ENCODE measurements around the gene KDM3A.

Gene KDM3A

GRCh38 chr2:86440631-86441391, at the start of gene KDM3A:
Gene KDM3A (plus strand): TSS chr2:86441371. CDS start chr2:86442048, 677 bp downstream.
- H3K4me3 ChIP-seq (ENCODE audit: low read depth, low read length): peak within 1 kb of the TSS; percentile 93
- TF ChIP-seq CTCF (IDR thresholded peaks at IDR 0.05; ENCODE audit: insufficient read depth, low read depth, low read length, missing control alignments): no peak
- DNase-seq (ENCODE audit: low read depth): peak; percentile 100

- TF ChIP-seq CTCF (IDR thresholded peaks at IDR 0.05; ENCODE audit: insufficient read depth, low read depth, low read length, missing control alignments): no peak
- DNase-seq (ENCODE audit: low read depth): peak; percentile 19
- no peak overlapping the region for H3K4me3 ChIP-seq (ENCODE audit: low read depth, low read length)
Observed at GRCh38 chr2:86392873-86393518, 48.2 kb upstream of the KDM3A start.

GRCh38 chr2:86393521-86394491, 47.4 kb upstream of the KDM3A start:
- no peak overlapping the region; the same call in 1 of the 2 replicates for H3K4me3 ChIP-seq (ENCODE audit: low read depth, low read length)
- no peak for TF ChIP-seq CTCF (IDR thresholded peaks at IDR 0.05; ENCODE audit: insufficient read depth, low read depth, low read length, missing control alignments)
- DNase-seq (ENCODE audit: low read depth): peak; percentile 24

GRCh38 chr2:86396291-86396785, 44.8 kb upstream of the KDM3A start:
- peak; percentile 49 for DNase-seq (ENCODE audit: low read depth)
- H3K4me3 ChIP-seq (ENCODE audit: low read depth, low read length): no peak overlapping the region
- peak; percentile 38 for TF ChIP-seq CTCF (IDR thresholded peaks at IDR 0.05; ENCODE audit: insufficient read depth, low read depth, low read length, missing control alignments)

GRCh38 chr2:86397986-86398385, 43.2 kb upstream of the KDM3A start:
- H3K4me3 ChIP-seq (ENCODE audit: low read depth, low read length): no peak overlapping the region
- no peak for DNase-seq (ENCODE audit: low read depth)
- TF ChIP-seq CTCF (IDR thresholded peaks at IDR 0.05; ENCODE audit: insufficient read depth, low read depth, low read length, missing control alignments): no peak

All from GM12865 (cell line).